ENCODE results near the gene PRKCQ. TPM values are rescaled to one million over a fixed set of nuclear protein-coding genes. Genes with fewer than 3 reads are reported as not detected.

The PRKCQ gene
- polyA plus RNA-seq, 6 donors from 2014 or later, result 0.08 to 0.35 (median 0.17) TPM; not detected in 2

GRCh38 chr10:6603142-6604125 lies 23.4 kb upstream of the PRKCQ start:
- no peak for DNase-seq
- peak overlapping the region in 1 of 6 donors; percentile 38 for H3K27ac Mint-ChIP-seq
- H3K4me3 Mint-ChIP-seq, result no peak overlapping the region
- H3K36me3 Mint-ChIP-seq, result no peaks in the 10 kb centered on the region
- peaks cover 0 to 12% (median 8%) of the 10 kb centered on the region in 3 donors for H3K27me3 Mint-ChIP-seq
- no peak for ATAC-seq (ENCODE audit: low read depth in 2 of 2)
- H3K9me3 Mint-ChIP-seq, result peaks cover 0 to 7% (median 0%) of the 10 kb centered on the region in 7 donors
- H3K4me1 Mint-ChIP-seq, result peaks cover 15 to 27% (median 15%) of the 10 kb centered on the region in 3 donors

GRCh38 chr10:6602700-6603084 lies 22.6 kb upstream of the PRKCQ start:
- no peak overlapping the region for H3K27ac Mint-ChIP-seq
- peaks cover 0 to 7% (median 0%) of the 10 kb centered on the region in 7 donors for H3K9me3 Mint-ChIP-seq
- no peak for ATAC-seq (ENCODE audit: low read depth in 2 of 2)
- H3K36me3 Mint-ChIP-seq, result no peaks in the 10 kb centered on the region
- peaks cover 15 to 27% (median 15%) of the 10 kb centered on the region in 3 donors for H3K4me1 Mint-ChIP-seq
- no peak overlapping the region for H3K4me3 Mint-ChIP-seq
- H3K27me3 Mint-ChIP-seq, result peaks cover 0 to 12% (median 8%) of the 10 kb centered on the region in 3 donors
- DNase-seq, result no peak

GRCh38 chr10:6602026-6602699 lies 22.1 kb upstream of the PRKCQ start:
- H3K4me1 Mint-ChIP-seq, result peaks cover 15 to 27% (median 15%) of the 10 kb centered on the region in 3 donors
- H3K27ac Mint-ChIP-seq, result no peak overlapping the region
- DNase-seq, result no peak
- H3K36me3 Mint-ChIP-seq, result no peaks in the 10 kb centered on the region
- H3K9me3 Mint-ChIP-seq, result peaks cover 0 to 7% (median 0%) of the 10 kb centered on the region in 7 donors
- H3K4me3 Mint-ChIP-seq, result no peak overlapping the region
- H3K27me3 Mint-ChIP-seq, result peaks cover 0 to 12% (median 8%) of the 10 kb centered on the region in 3 donors
- ATAC-seq (ENCODE audit: low read depth in 2 of 2), result no peak

- ATAC-seq (ENCODE audit: low read depth in 2 of 2) (no peak), DNase-seq (no peak)
- Mint-ChIP-seq H3K4me3 (no peak overlapping the region), H3K9me3 (peaks cover 0 to 7% (median 0%) of the 10 kb centered on the region in 7 donors), H3K27me3 (peaks cover 0 to 12% (median 8%) of the 10 kb centered on the region in 3 donors), H3K4me1 (peaks cover 15 to 27% (median 15%) of the 10 kb centered on the region in 3 donors), H3K36me3 (no peaks in the 10 kb centered on the region), H3K27ac (peak overlapping the region in 1 of 6 donors; percentile 36)
Measured at GRCh38 chr10:6601246-6601805, 21.2 kb upstream of the PRKCQ start.

GRCh38 chr10:6600224-6600987 lies 20.3 kb upstream of the PRKCQ start:
- no peak for DNase-seq
- Mint-ChIP-seq H3K4me1 (peaks cover 15 to 27% (median 15%) of the 10 kb centered on the region in 3 donors), H3K27ac (no peak overlapping the region), H3K36me3 (no peaks in the 10 kb centered on the region), H3K4me3 (peak overlapping the region in 4 of 8 donors; percentile 26 to 69 (median 56)), H3K27me3 (peaks cover 0 to 12% (median 8%) of the 10 kb centered on the region in 3 donors), H3K9me3 (peaks cover 0 to 7% (median 0%) of the 10 kb centered on the region in 7 donors)
- no peak for ATAC-seq (ENCODE audit: low read depth in 2 of 2)

- H3K9me3 Mint-ChIP-seq, result peaks cover 0 to 4% (median 0%) of the 10 kb centered on the region in 7 donors
- H3K4me1 Mint-ChIP-seq, result peaks cover 15 to 27% (median 15%) of the 10 kb centered on the region in 3 donors
- H3K4me3 Mint-ChIP-seq, result no peak overlapping the region
- H3K27ac Mint-ChIP-seq, result peak overlapping the region in 1 of 6 donors; percentile 19
- ATAC-seq (ENCODE audit: low read depth in 2 of 2) (no peak), DNase-seq (no peak)
- H3K27me3 Mint-ChIP-seq, result peaks cover 0 to 12% (median 0%) of the 10 kb centered on the region in 3 donors
- no peaks in the 10 kb centered on the region for H3K36me3 Mint-ChIP-seq
Measured at GRCh38 chr10:6598679-6599078, 18.6 kb upstream of the PRKCQ start.

GRCh38 chr10:6597478-6597877 lies 17.4 kb upstream of the PRKCQ start:
- Mint-ChIP-seq H3K9me3 (peaks cover 0 to 4% (median 0%) of the 10 kb centered on the region in 7 donors), H3K4me3 (no peak overlapping the region), H3K27ac (no peak overlapping the region), H3K4me1 (peaks cover 15 to 27% (median 15%) of the 10 kb centered on the region in 3 donors), H3K27me3 (peaks cover 0 to 12% (median 0%) of the 10 kb centered on the region in 3 donors), H3K36me3 (no peaks in the 10 kb centered on the region)
- ATAC-seq (ENCODE audit: low read depth in 2 of 2), result no peak
- DNase-seq, result no peak

- H3K36me3 Mint-ChIP-seq, result no peaks in the 10 kb centered on the region
- DNase-seq (no peak), ATAC-seq (ENCODE audit: low read depth in 2 of 2) (no peak)
- peaks cover 0 to 12% (median 0%) of the 10 kb centered on the region in 3 donors for H3K27me3 Mint-ChIP-seq
- peaks cover 12 to 18% (median 13%) of the 10 kb centered on the region in 3 donors for H3K4me1 Mint-ChIP-seq
- H3K9me3 Mint-ChIP-seq, result peaks cover 0 to 4% (median 0%) of the 10 kb centered on the region in 7 donors
- no peak overlapping the region for H3K4me3 Mint-ChIP-seq
- H3K27ac Mint-ChIP-seq, result no peak overlapping the region
Measured at GRCh38 chr10:6595499-6595898, 15.4 kb upstream of the PRKCQ start.

- Mint-ChIP-seq H3K27ac (no peak overlapping the region), H3K36me3 (peaks cover 0 to 4% of the 10 kb centered on the region in 2 donors), H3K4me1 (no peaks in the 10 kb centered on the region), H3K9me3 (peaks cover 0 to 1% (median 0%) of the 10 kb centered on the region in 7 donors), H3K4me3 (no peak overlapping the region), H3K27me3 (no peaks in the 10 kb centered on the region)
- no peak for DNase-seq
- ATAC-seq (ENCODE audit: low read depth in 2 of 2), result no peak
Measured at GRCh38 chr10:6593241-6593671, 13.2 kb upstream of the PRKCQ start.

- ATAC-seq (ENCODE audit: low read depth in 2 of 2) (no peak), DNase-seq (no peak)
- H3K9me3 Mint-ChIP-seq, result no peaks in the 10 kb centered on the region
- no peak overlapping the region for H3K27ac Mint-ChIP-seq
- no peaks in the 10 kb centered on the region for H3K27me3 Mint-ChIP-seq
- no peak overlapping the region for H3K4me3 Mint-ChIP-seq
- H3K36me3 Mint-ChIP-seq, result peaks cover 0 to 4% of the 10 kb centered on the region in 2 donors
- H3K4me1 Mint-ChIP-seq, result no peaks in the 10 kb centered on the region
Measured at GRCh38 chr10:6592080-6592479, 12.0 kb upstream of the PRKCQ start.

GRCh38 chr10:6591668-6592067 lies 11.6 kb upstream of the PRKCQ start:
- ATAC-seq (ENCODE audit: low read depth in 2 of 2), result no peak

GRCh38 chr10:6590100-6590499 lies 10.0 kb upstream of the PRKCQ start:
- H3K36me3 Mint-ChIP-seq, result peaks cover 0 to 4% of the 10 kb centered on the region in 2 donors

More at GRCh38 chr10:6591668-6592067, 11.6 kb upstream of the PRKCQ start:
- Mint-ChIP-seq H3K36me3 (peaks cover 0 to 4% of the 10 kb centered on the region in 2 donors), H3K27me3 (no peaks in the 10 kb centered on the region), H3K27ac (no peak overlapping the region), H3K9me3 (no peaks in the 10 kb centered on the region), H3K4me1 (no peaks in the 10 kb centered on the region), H3K4me3 (no peak overlapping the region)
- DNase-seq, result no peak

More at GRCh38 chr10:6590100-6590499, 10.0 kb upstream of the PRKCQ start:
- H3K4me1 Mint-ChIP-seq, result no peaks in the 10 kb centered on the region
- no peaks in the 10 kb centered on the region for H3K9me3 Mint-ChIP-seq
- ATAC-seq (ENCODE audit: low read depth in 2 of 2) (no peak), DNase-seq (no peak)
- no peak overlapping the region for H3K4me3 Mint-ChIP-seq
- H3K27ac Mint-ChIP-seq, result no peak overlapping the region
- no peaks in the 10 kb centered on the region for H3K27me3 Mint-ChIP-seq

Measured in naive B cell (primary cell).